ENCODE measurements around the gene DUOX1.

DNA sequence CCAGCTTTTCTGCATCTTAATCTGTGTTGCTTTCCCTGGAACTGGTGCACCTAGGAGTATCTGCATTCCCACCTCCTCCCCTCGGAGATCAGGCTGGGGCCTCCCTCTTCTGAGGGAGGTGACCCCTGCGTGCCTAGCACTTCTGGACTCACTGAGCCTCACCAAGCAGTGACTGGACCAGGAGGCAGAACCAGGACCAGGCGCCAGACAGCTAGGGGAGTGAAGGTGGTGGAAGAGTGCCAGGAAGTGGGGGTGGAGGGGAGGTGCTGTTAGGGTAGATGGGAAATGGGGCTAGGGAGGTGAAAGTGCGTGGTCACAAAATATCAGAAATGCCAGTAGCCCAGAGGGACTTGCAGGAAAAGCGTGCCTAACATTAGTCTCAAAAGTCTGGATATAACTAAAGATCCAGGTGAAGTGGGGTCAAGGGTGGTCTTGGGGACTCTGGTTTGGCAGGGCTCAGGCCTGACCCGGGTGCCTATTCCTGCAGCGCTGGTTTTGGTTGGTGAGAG, 14.4 kb upstream of the DUOX1 start:
- TF ChIP-seq, protein P1, sequence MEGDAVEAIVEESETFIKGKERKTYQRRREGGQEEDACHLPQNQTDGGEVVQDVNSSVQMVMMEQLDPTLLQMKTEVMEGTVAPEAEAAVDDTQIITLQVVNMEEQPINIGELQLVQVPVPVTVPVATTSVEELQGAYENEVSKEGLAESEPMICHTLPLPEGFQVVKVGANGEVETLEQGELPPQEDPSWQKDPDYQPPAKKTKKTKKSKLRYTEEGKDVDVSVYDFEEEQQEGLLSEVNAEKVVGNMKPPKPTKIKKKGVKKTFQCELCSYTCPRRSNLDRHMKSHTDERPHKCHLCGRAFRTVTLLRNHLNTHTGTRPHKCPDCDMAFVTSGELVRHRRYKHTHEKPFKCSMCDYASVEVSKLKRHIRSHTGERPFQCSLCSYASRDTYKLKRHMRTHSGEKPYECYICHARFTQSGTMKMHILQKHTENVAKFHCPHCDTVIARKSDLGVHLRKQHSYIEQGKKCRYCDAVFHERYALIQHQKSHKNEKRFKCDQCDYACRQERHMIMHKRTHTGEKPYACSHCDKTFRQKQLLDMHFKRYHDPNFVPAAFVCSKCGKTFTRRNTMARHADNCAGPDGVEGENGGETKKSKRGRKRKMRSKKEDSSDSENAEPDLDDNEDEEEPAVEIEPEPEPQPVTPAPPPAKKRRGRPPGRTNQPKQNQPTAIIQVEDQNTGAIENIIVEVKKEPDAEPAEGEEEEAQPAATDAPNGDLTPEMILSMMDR (IDR thresholded peaks at IDR 0.05) = no peak
- no peak for TF ChIP-seq EZH2 (IDR thresholded peaks at IDR 0.05; ENCODE audit: borderline replicate concordance, insufficient read depth, low read depth, low read length, poor library complexity, severe bottlenecking)
